ENCODE results near the gene PNO1. TPM values are rescaled to one million over a fixed set of nuclear protein-coding genes. Genes with fewer than 3 reads are reported as not detected.

The PNO1 gene
- total and polyA plus RNA-seq, 9 donors, result 6.1 to 26.4 (median 12.7) TPM

DNA sequence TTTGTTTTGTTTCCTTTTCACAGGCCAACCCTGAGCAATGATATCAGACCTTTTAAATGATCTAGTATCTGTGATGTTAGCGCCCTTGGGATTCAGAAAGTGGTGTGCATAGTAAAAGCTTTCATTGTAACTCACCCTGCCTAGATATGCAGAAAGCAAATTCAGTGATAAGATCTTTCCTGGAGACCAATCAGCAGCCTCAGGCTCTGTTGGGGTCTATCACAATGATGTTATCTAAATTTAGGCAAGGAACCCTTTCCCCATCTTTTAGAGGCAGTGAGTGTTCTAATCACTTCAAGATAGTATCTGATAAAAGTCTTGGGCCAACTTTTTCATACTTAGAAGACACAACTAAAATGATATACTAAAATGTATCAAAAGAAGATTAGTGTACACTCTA, 23.6 kb upstream of the PNO1 start:
- no peak overlapping the region for H3K27ac ChIP-seq
- intact Hi-C loops (cut with DNase I), result no loop called here
- H3K27me3 ChIP-seq, result no peaks in the 10 kb centered on the region
- DNase-seq, result no peak
- 93 to 97% (median 97%) methylated on average over 1 of the region's 1 CpG for WGBS, 3 donors
- H3K9me3 ChIP-seq, result no peaks in the 10 kb centered on the region
- TF ChIP-seq POLR2A (IDR thresholded peaks at IDR 0.05), result no peak
- TF ChIP-seq EP300 (IDR thresholded peaks at IDR 0.05), result no peak
- no peak for TF ChIP-seq CTCF (IDR thresholded peaks at IDR 0.05)
- H3K4me3 ChIP-seq, result no peak overlapping the region
- H3K36me3 ChIP-seq, result no peaks in the 10 kb centered on the region
- no peaks in the 10 kb centered on the region for H3K4me1 ChIP-seq (ENCODE audit: insufficient read depth)

GRCh38 chr2:68134554-68134953, 23.1 kb upstream of the PNO1 start:
- no peak for TF ChIP-seq EP300 (IDR thresholded peaks at IDR 0.05)
- TF ChIP-seq POLR2A (IDR thresholded peaks at IDR 0.05), result no peak
- TF ChIP-seq CTCF (IDR thresholded peaks at IDR 0.05), result no peak
- no peak for DNase-seq
- H3K27ac ChIP-seq, result no peak overlapping the region
- intact Hi-C loops (cut with DNase I), result no loop called here
- 88 to 90% (median 89%) methylated on average over 6 of the region's 6 CpGs for WGBS, 3 donors
- no peaks in the 10 kb centered on the region for H3K9me3 ChIP-seq
- no peak overlapping the region for H3K4me3 ChIP-seq
- H3K4me1 ChIP-seq (ENCODE audit: insufficient read depth), result no peaks in the 10 kb centered on the region
- H3K27me3 ChIP-seq, result no peaks in the 10 kb centered on the region
- H3K36me3 ChIP-seq, result no peaks in the 10 kb centered on the region

DNA sequence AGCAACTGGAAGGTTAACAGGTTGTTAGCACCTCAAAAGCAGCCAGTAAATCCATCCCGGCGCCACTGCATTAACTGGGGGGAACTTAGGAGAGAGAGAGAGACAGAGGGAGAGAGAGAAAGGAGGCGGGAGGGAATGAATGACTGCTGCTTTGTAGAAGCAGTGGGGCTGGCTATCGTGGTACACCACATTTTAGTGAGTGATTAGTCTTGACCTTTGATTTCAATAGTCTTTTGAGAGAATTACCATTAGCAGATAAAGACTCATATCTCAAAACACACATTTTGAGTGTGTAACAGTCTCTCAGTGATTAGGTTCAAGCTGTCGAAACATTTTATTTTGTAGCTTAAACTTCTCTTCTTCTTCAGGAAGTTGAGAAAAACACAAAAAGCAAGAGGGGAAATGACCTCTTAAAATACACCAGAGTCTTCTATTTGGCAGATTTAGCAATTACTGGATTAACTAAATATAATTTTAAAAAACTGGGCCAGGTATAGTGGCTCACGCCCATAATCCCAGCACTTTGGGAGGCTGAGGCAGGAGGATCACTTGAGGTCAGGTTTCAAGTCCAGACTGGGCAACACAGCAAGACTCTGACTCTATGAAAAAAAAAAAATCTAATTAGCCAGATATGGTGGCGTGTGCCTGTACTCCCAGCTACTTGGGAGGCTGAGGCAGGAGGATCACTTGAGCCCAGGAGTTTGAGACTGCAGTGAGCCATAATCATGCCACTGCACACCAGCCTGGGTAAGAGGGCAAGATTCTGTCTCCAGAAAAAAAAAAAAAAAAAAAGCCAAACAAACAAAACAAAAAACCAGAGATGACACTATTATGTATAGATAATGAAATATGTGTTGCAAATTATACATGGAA, 22.0 kb upstream of the PNO1 start:
- Histone ChIP-seq H3K27me3 (no peaks in the 10 kb centered on the region), H3K9me3 (no peaks in the 10 kb centered on the region), H3K27ac (no peak overlapping the region), H3K36me3 (no peaks in the 10 kb centered on the region), H3K4me3 (no peak overlapping the region), H3K4me1 (ENCODE audit: insufficient read depth) (no peaks in the 10 kb centered on the region)
- TF ChIP-seq EP300 (IDR thresholded peaks at IDR 0.05), result no peak
- no peak for TF ChIP-seq CTCF (IDR thresholded peaks at IDR 0.05)
- TF ChIP-seq POLR2A (IDR thresholded peaks at IDR 0.05), result no peak
- 79 to 81% (median 81%) methylated on average over 7 of the region's 7 CpGs for WGBS, 3 donors
- intact Hi-C loops (cut with DNase I), result no loop called here
- DNase-seq, result no peak

- intact Hi-C loops (cut with DNase I), result no loop called here
- Histone ChIP-seq H3K27ac (no peak overlapping the region), H3K9me3 (no peaks in the 10 kb centered on the region), H3K4me1 (ENCODE audit: insufficient read depth) (no peaks in the 10 kb centered on the region), H3K27me3 (no peaks in the 10 kb centered on the region), H3K36me3 (no peaks in the 10 kb centered on the region), H3K4me3 (no peak overlapping the region)
- no peak for TF ChIP-seq EP300 (IDR thresholded peaks at IDR 0.05)
- TF ChIP-seq POLR2A (IDR thresholded peaks at IDR 0.05), result no peak
- no peak for TF ChIP-seq CTCF (IDR thresholded peaks at IDR 0.05)
- WGBS, 3 donors, result 96 to 98% (median 97%) methylated on average over 2 of the region's 2 CpGs
- no peak for DNase-seq
These were observed 15.8 kb upstream of the PNO1 start for GRCh38 chr2:68141875-68142274.

Data from ovary (tissue), 9 donors.